A673 (cell line): Measurements from ENCODE around the gene FNDC1. TPM values are rescaled to one million over a fixed set of nuclear protein-coding genes. Genes with fewer than 3 reads are reported as not detected.

ENCODE experiments used
- BruUV-seq: library from RNA; stranded (reverse); fragments of 400-500 nt; replicated peaks from 2 replicates; lab custom pipeline; 2021; lab: Mats Ljungman, UMichigan
- CTCF ChIA-PET: fragments of 300-600 bp; sonication (Branson Sonifier 250); formaldehyde crosslinking; loops from one replicate; lab custom pipeline; 2022; ENCODE audit warnings: antibody characterized with exemption; lab: Charles Lee
- POLR2A ChIA-PET: fragments of 300-600 bp; sonication (Branson Sonifier 250); formaldehyde crosslinking; loops from one replicate; lab custom pipeline; 2022; ENCODE audit warnings: antibody characterized with exemption; ENCODE audit not compliant: low non-redundant PET; lab: Charles Lee
- DNase-seq: peaks from one replicate; pipeline ENCODE4 v3.0.0-alpha.2; 2015; ENCODE audit warnings: low spot score
- H3K27ac ChIP-seq: fragments of 200-600 bp; sonication (generic); 2 replicates; pipeline ENCODE4 v1.5.1; 2016; ENCODE audit warnings: mixed run types, low read depth, mild to moderate bottlenecking, mixed read lengths, antibody characterized with exemption, low read length; ENCODE audit not compliant: poor library complexity, severe bottlenecking
- H3K27me3 ChIP-seq: fragments of 200-600 bp; sonication (generic); replicated peaks from 2 replicates; pipeline ENCODE4 v1.6.1; 2017; ENCODE audit warnings: mixed run types, low read depth, mild to moderate bottlenecking, mixed read lengths, antibody characterized with exemption, low read length; ENCODE audit not compliant: insufficient read depth, poor library complexity
- H3K36me3 ChIP-seq: fragments of 200-600 bp; sonication (generic); 2 replicates; pipeline ENCODE4 v1.6.1; 2016; ENCODE audit warnings: mixed run types, mild to moderate bottlenecking, mixed read lengths, antibody characterized with exemption, low read length; ENCODE audit not compliant: insufficient read depth, poor library complexity, severe bottlenecking
- H3K4me1 ChIP-seq: fragments of 200-600 bp; sonication (generic); 2 replicates; pipeline ENCODE4 v1.6.1; 2017; ENCODE audit warnings: mixed run types, mild to moderate bottlenecking, mixed read lengths, antibody characterized with exemption, low read length; ENCODE audit not compliant: insufficient read depth, poor library complexity, severe bottlenecking
- H3K4me3 ChIP-seq: fragments of 200-600 bp; sonication (generic); 2 replicates; pipeline ENCODE4 v1.5.1; 2016; ENCODE audit warnings: low read depth, mixed run types, mild to moderate bottlenecking, mixed read lengths, low read length; ENCODE audit not compliant: poor library complexity, severe bottlenecking
- H3K9me3 ChIP-seq: fragments of 200-600 bp; sonication (generic); 2 replicates; pipeline ENCODE4 v1.6.1; 2016; ENCODE audit warnings: mixed run types, low read depth, mild to moderate bottlenecking, mixed read lengths, antibody characterized with exemption, low read length; ENCODE audit not compliant: poor library complexity, severe bottlenecking
- CTCF ChIP-seq: fragments of 300-800, 200-600 bp; sonication (generic); conservative IDR thresholded peaks from 2 replicates; pipeline ENCODE4 v1.5.1; 2017; ENCODE audit warnings: low read depth, mild to moderate bottlenecking, antibody characterized with exemption, low read length, moderate library complexity, mixed read lengths
- EZH2 ChIP-seq: fragments of 200-600 bp; sonication (generic); IDR thresholded peaks from 2 replicates; pipeline ENCODE4 v1.6.1; 2017; ENCODE audit warnings: borderline replicate concordance, low read depth, mild to moderate bottlenecking, mixed read lengths, antibody characterized with exemption, low read length; ENCODE audit not compliant: poor library complexity, severe bottlenecking
- intact Hi-C: fragments of 100-400 bp; cut with micrococcal nuclease; formaldehyde crosslinking; loops from one replicate; pipeline ENCODE4 v1.10.0; 2022; ENCODE audit not compliant: unreplicated experiment
- total RNA-seq: library from RNA; stranded (reverse); gene quantifications from 2 replicates; pipeline ENCODE4 v1.2.3, GENCODE V29; 2021

Gene FNDC1
- total RNA-seq, 1 experiment from 2014 or later: not detected

GRCh38 chr6:159321267-159321666, 152.1 kb downstream of the FNDC1 start:
- ChIA-PET POLR2A (no interaction called here), CTCF (no interaction called here)
- intact Hi-C loops: no loop called here
- Histone ChIP-seq H3K27ac (no peak overlapping the region), H3K36me3 (no peaks in the 10 kb centered on the region), H3K9me3 (no peaks in the 10 kb centered on the region), H3K4me3 (no peak overlapping the region), H3K4me1 (no peaks in the 10 kb centered on the region), H3K27me3 (peaks cover 21% of the 10 kb centered on the region)
- no TSS peak for BruUV-seq
- TF ChIP-seq CTCF (no peak), EZH2 (no peak)
- DNase-seq: no peak

Other genes starting within 250 kb of the FNDC1 start
- 4.0 and 5.6 TPM in 2 replicates for gene RSPH3, start 169.2 kb upstream of the FNDC1 start, total RNA-seq
- gene TAGAP, start 124.4 kb upstream of the FNDC1 start, total RNA-seq: 0.11 TPM in 1 of 2 replicates, not detected in the other